Measurements from ENCODE around the gene SPATA31E1.

SPATA31E1 gene

GRCh38 chr9:87855061-87855460, 27.6 kb upstream of the SPATA31E1 start:
- DNase-seq: no peak
- no peak for TF ChIP-seq GATA1 (IDR thresholded peaks at IDR 0.05; ENCODE audit: low read depth, low read length)
- TF ChIP-seq POLR2A (IDR thresholded peaks at IDR 0.05; ENCODE audit: low read length): no peak

GRCh38 chr9:87857141-87857947, 25.3 kb upstream of the SPATA31E1 start:
- DNase-seq: no peak
- no peak for TF ChIP-seq GATA1 (IDR thresholded peaks at IDR 0.05; ENCODE audit: low read depth, low read length)
- TF ChIP-seq POLR2A (IDR thresholded peaks at IDR 0.05; ENCODE audit: low read length): no peak

GRCh38 chr9:87857948-87858335, 24.7 kb upstream of the SPATA31E1 start:
- no peak for DNase-seq
- TF ChIP-seq POLR2A (IDR thresholded peaks at IDR 0.05; ENCODE audit: low read length): no peak
- TF ChIP-seq GATA1 (IDR thresholded peaks at IDR 0.05; ENCODE audit: low read depth, low read length): no peak

GRCh38 chr9:87859137-87859536, 23.5 kb upstream of the SPATA31E1 start:
- TF ChIP-seq GATA1 (IDR thresholded peaks at IDR 0.05; ENCODE audit: low read depth, low read length) (no peak), POLR2A (IDR thresholded peaks at IDR 0.05; ENCODE audit: low read length) (no peak)
- no peak for DNase-seq

- no peak for TF ChIP-seq POLR2A (IDR thresholded peaks at IDR 0.05; ENCODE audit: low read length)
- TF ChIP-seq GATA1 (IDR thresholded peaks at IDR 0.05; ENCODE audit: low read depth, low read length): no peak
- no peak for DNase-seq
Observed at GRCh38 chr9:87859786-87860185, 22.9 kb upstream of the SPATA31E1 start.

GRCh38 chr9:87861332-87861731, 21.3 kb upstream of the SPATA31E1 start:
- no peak for DNase-seq
- no peak for TF ChIP-seq GATA1 (IDR thresholded peaks at IDR 0.05; ENCODE audit: low read depth, low read length)
- no peak for TF ChIP-seq POLR2A (IDR thresholded peaks at IDR 0.05; ENCODE audit: low read length)

- TF ChIP-seq GATA1 (IDR thresholded peaks at IDR 0.05; ENCODE audit: low read depth, low read length) (no peak), POLR2A (IDR thresholded peaks at IDR 0.05; ENCODE audit: low read length) (no peak)
- DNase-seq: no peak
Observed at GRCh38 chr9:87862536-87863268, 20.0 kb upstream of the SPATA31E1 start.

- TF ChIP-seq GATA1 (IDR thresholded peaks at IDR 0.05; ENCODE audit: low read depth, low read length): no peak
- TF ChIP-seq POLR2A (IDR thresholded peaks at IDR 0.05; ENCODE audit: low read length): no peak
- no peak for DNase-seq
Observed at GRCh38 chr9:87863882-87864465, 18.7 kb upstream of the SPATA31E1 start.

GRCh38 chr9:87864915-87865314, 17.8 kb upstream of the SPATA31E1 start:
- DNase-seq: no peak
- TF ChIP-seq POLR2A (IDR thresholded peaks at IDR 0.05; ENCODE audit: low read length) (no peak), GATA1 (IDR thresholded peaks at IDR 0.05; ENCODE audit: low read depth, low read length) (no peak)

- TF ChIP-seq POLR2A (IDR thresholded peaks at IDR 0.05; ENCODE audit: low read length) (no peak), GATA1 (IDR thresholded peaks at IDR 0.05; ENCODE audit: low read depth, low read length) (no peak)
- no peak for DNase-seq
Observed at GRCh38 chr9:87865626-87866025, 17.1 kb upstream of the SPATA31E1 start.

GRCh38 chr9:87867391-87867790, 15.3 kb upstream of the SPATA31E1 start:
- TF ChIP-seq GATA1 (IDR thresholded peaks at IDR 0.05; ENCODE audit: low read depth, low read length) (no peak), POLR2A (IDR thresholded peaks at IDR 0.05; ENCODE audit: low read length) (no peak)
- no peak for DNase-seq

GRCh38 chr9:87868175-87868574, 14.5 kb upstream of the SPATA31E1 start:
- DNase-seq: no peak
- TF ChIP-seq POLR2A (IDR thresholded peaks at IDR 0.05; ENCODE audit: low read length) (no peak), GATA1 (IDR thresholded peaks at IDR 0.05; ENCODE audit: low read depth, low read length) (no peak)

- no peak for DNase-seq
- TF ChIP-seq GATA1 (IDR thresholded peaks at IDR 0.05; ENCODE audit: low read depth, low read length) (no peak), POLR2A (IDR thresholded peaks at IDR 0.05; ENCODE audit: low read length) (no peak)
Observed at GRCh38 chr9:87868635-87869034, 14.0 kb upstream of the SPATA31E1 start.

- DNase-seq: peak in 1 of 2 experiments; percentile 35
- no peak for TF ChIP-seq GATA1 (IDR thresholded peaks at IDR 0.05; ENCODE audit: low read depth, low read length)
- no peak for TF ChIP-seq POLR2A (IDR thresholded peaks at IDR 0.05; ENCODE audit: low read length)
Observed at GRCh38 chr9:87869082-87869481, 13.6 kb upstream of the SPATA31E1 start.

Measured in erythroblast (primary cell).